GM18520 (cell line): ENCODE results near the gene NEK4.
"Not testable (repeated sequence)": the region's sequence is repeated elsewhere in the genome, so short reads cannot be mapped to it uniquely, and the experiment has no call there.

Experiments
- ATAC-seq: cut with Tn5 transposase; IDR thresholded peaks from one replicate; pipeline ENCODE4 v1.9.1; 2021; ENCODE audit not compliant: unreplicated experiment

The NEK4 gene

GRCh38 chr3:52678265-52679198, 92.2 kb downstream of the NEK4 start:
- ATAC-seq = no peak

GRCh38 chr3:52676201-52676600, 94.5 kb downstream of the NEK4 start:
- ATAC-seq = not testable (repeated sequence)

- ATAC-seq = no peak
Measured at GRCh38 chr3:52671676-52672075, 99.1 kb downstream of the NEK4 start.

- peak; percentile 74 for ATAC-seq
Measured at GRCh38 chr3:52670621-52671521, 99.9 kb downstream of the NEK4 start.

- no peak for ATAC-seq
Measured at GRCh38 chr3:52663098-52663497, 107.6 kb downstream of the NEK4 start.

GRCh38 chr3:52660046-52660445, 110.7 kb downstream of the NEK4 start:
- ATAC-seq = no peak
